ENCODE data around the gene C11orf97.

Gene C11orf97

GRCh38 chr11:94546886-94547285, 34.6 kb downstream of the C11orf97 start:
- TF ChIP-seq POLR2AphosphoS5 (IDR thresholded peaks at IDR 0.05; ENCODE audit: low read depth, low read length) (no peak), FOXP2 (optimal IDR thresholded peaks at IDR 0.05; ENCODE audit: borderline replicate concordance, extremely low read depth, extremely low read length, insufficient read depth) (no peak), SIN3A (IDR thresholded peaks at IDR 0.05; ENCODE audit: borderline replicate concordance, insufficient read depth, low read length) (no peak), TAF1 (IDR thresholded peaks at IDR 0.05; ENCODE audit: borderline replicate concordance, insufficient read depth, low read length) (no peak), REST (IDR thresholded peaks at IDR 0.05; ENCODE audit: insufficient read depth in 1 of 2, low read depth in 2 of 2, low read length in 2 of 2) (no peak)

GRCh38 chr11:94549146-94549545, 36.9 kb downstream of the C11orf97 start:
- TF ChIP-seq FOXP2 (optimal IDR thresholded peaks at IDR 0.05; ENCODE audit: borderline replicate concordance, extremely low read depth, extremely low read length, insufficient read depth) (no peak), TAF1 (IDR thresholded peaks at IDR 0.05; ENCODE audit: borderline replicate concordance, insufficient read depth, low read length) (no peak), REST (IDR thresholded peaks at IDR 0.05; ENCODE audit: insufficient read depth in 1 of 2, low read depth in 2 of 2, low read length in 2 of 2) (no peak), SIN3A (IDR thresholded peaks at IDR 0.05; ENCODE audit: borderline replicate concordance, insufficient read depth, low read length) (no peak), POLR2AphosphoS5 (IDR thresholded peaks at IDR 0.05; ENCODE audit: low read depth, low read length) (no peak)

GRCh38 chr11:94550513-94550912, 38.3 kb downstream of the C11orf97 start:
- TF ChIP-seq TAF1 (IDR thresholded peaks at IDR 0.05; ENCODE audit: borderline replicate concordance, insufficient read depth, low read length), result no peak
- TF ChIP-seq POLR2AphosphoS5 (IDR thresholded peaks at IDR 0.05; ENCODE audit: low read depth, low read length), result no peak
- TF ChIP-seq FOXP2 (optimal IDR thresholded peaks at IDR 0.05; ENCODE audit: borderline replicate concordance, extremely low read depth, extremely low read length, insufficient read depth), result no peak
- TF ChIP-seq SIN3A (IDR thresholded peaks at IDR 0.05; ENCODE audit: borderline replicate concordance, insufficient read depth, low read length), result no peak
- TF ChIP-seq REST (IDR thresholded peaks at IDR 0.05; ENCODE audit: insufficient read depth in 1 of 2, low read depth in 2 of 2, low read length in 2 of 2), result no peak

GRCh38 chr11:94553938-94554337, 41.7 kb downstream of the C11orf97 start:
- no peak for TF ChIP-seq TAF1 (IDR thresholded peaks at IDR 0.05; ENCODE audit: borderline replicate concordance, insufficient read depth, low read length)
- TF ChIP-seq REST (IDR thresholded peaks at IDR 0.05; ENCODE audit: insufficient read depth in 1 of 2, low read depth in 2 of 2, low read length in 2 of 2), result no peak
- no peak for TF ChIP-seq FOXP2 (optimal IDR thresholded peaks at IDR 0.05; ENCODE audit: borderline replicate concordance, extremely low read depth, extremely low read length, insufficient read depth)
- TF ChIP-seq SIN3A (IDR thresholded peaks at IDR 0.05; ENCODE audit: borderline replicate concordance, insufficient read depth, low read length), result no peak
- TF ChIP-seq POLR2AphosphoS5 (IDR thresholded peaks at IDR 0.05; ENCODE audit: low read depth, low read length), result no peak

- TF ChIP-seq SIN3A (IDR thresholded peaks at IDR 0.05; ENCODE audit: borderline replicate concordance, insufficient read depth, low read length), result no peak
- no peak for TF ChIP-seq POLR2AphosphoS5 (IDR thresholded peaks at IDR 0.05; ENCODE audit: low read depth, low read length)
- no peak for TF ChIP-seq TAF1 (IDR thresholded peaks at IDR 0.05; ENCODE audit: borderline replicate concordance, insufficient read depth, low read length)
- no peak for TF ChIP-seq REST (IDR thresholded peaks at IDR 0.05; ENCODE audit: insufficient read depth in 1 of 2, low read depth in 2 of 2, low read length in 2 of 2)
- TF ChIP-seq FOXP2 (optimal IDR thresholded peaks at IDR 0.05; ENCODE audit: borderline replicate concordance, extremely low read depth, extremely low read length, insufficient read depth), result no peak
Measured at GRCh38 chr11:94557421-94557820, 45.2 kb downstream of the C11orf97 start.

All from PFSK-1 (cell line).